Gastroesophageal sphincter (tissue), 4 donors: ENCODE measurements around the gene DSPP. TPM values are rescaled to one million over a fixed set of nuclear protein-coding genes. Genes with fewer than 3 reads are reported as not detected.
A peak's percentile ranks its signal among the peaks of the same experiment; 100 is the strongest.

Source experiments
- ATAC-seq: fragments of 150-250 bp; one replicate; pipeline ENCODE4 v1.9.1; 2016; ENCODE audit warnings: mild to moderate bottlenecking, moderate library complexity
- H3K27ac ChIP-seq, 4 donors: fragments of 200-600 bp; sonication (generic) in 3 of 4; 1 replicate in 3 of 4; 2 replicates in 1 of 4; pipeline ENCODE4 v1.5.1; 2016 to 2019
- H3K27me3 ChIP-seq: fragments of 200-600 bp; sonication (generic); one replicate; pipeline ENCODE4 v1.5.1; 2019
- H3K36me3 ChIP-seq, 2 donors: fragments of 200-600 bp; sonication (generic); one replicate each; pipeline ENCODE4 v1.5.1; 2019; ENCODE audit warnings: control low read depth in 1 of 2
- H3K4me1 ChIP-seq, 3 donors: fragments of 200-600 bp; sonication (generic); 1 replicate in 2 of 3; 2 replicates in 1 of 3; pipeline ENCODE4 v1.5.1; 2016 to 2019; ENCODE audit warnings: control low read depth in 2 of 3
- H3K4me3 ChIP-seq, 2 donors: fragments of 200-600 bp; sonication (generic); one replicate each; pipeline ENCODE4 v1.5.1; 2019; ENCODE audit warnings: mild to moderate bottlenecking in 1 of 2, moderate library complexity in 1 of 2
- H3K9me3 ChIP-seq, 3 donors: fragments of 200-600 bp; sonication (generic); one replicate each; pipeline ENCODE4 v1.5.1; 2017 to 2019; ENCODE audit warnings: control low read depth in 2 of 3
- CTCF ChIP-seq, 4 experiments: fragments of 200-600 bp in 2 of 4; fragments of 450-650 bp in 2 of 4; sonication (generic) in 1 of 4; IDR thresholded peaks; one replicate each; pipeline ENCODE4 v1.5.1; 2017 to 2019; ENCODE audit warnings: antibody characterized with exemption in 4 of 4, mild to moderate bottlenecking in 2 of 4, moderate library complexity in 2 of 4
- EP300 ChIP-seq: sonication (generic); formaldehyde crosslinking; IDR thresholded peaks from one replicate; pipeline ENCODE4 v1.6.1; 2017; ENCODE audit warnings: antibody characterized with exemption, mild to moderate bottlenecking
- POLR2A ChIP-seq, 2 donors: fragments of 450-650 bp; IDR thresholded peaks; one replicate each; pipeline ENCODE4 v1.6.1; 2017; ENCODE audit warnings: antibody characterized with exemption in 2 of 2, mild to moderate bottlenecking in 2 of 2, moderate library complexity in 1 of 2
- POLR2AphosphoS5 ChIP-seq: sonication (generic); formaldehyde crosslinking; IDR thresholded peaks from one replicate; pipeline ENCODE4 v1.6.1; 2017; ENCODE audit warnings: antibody characterized with exemption
- WGBS, 2 donors: methylation state at CpG; one replicate each; pipeline ENCODE4 v1.1.5; 2018; ENCODE audit warnings: low coverage in 1 of 2; 5-methylcytosine and 5-hydroxymethylcytosine counted together
- total RNA-seq, 4 donors: library from RNA; depleted of rRNA; stranded (reverse); fragments of >200 nt; gene quantifications; one replicate each; pipeline ENCODE4 v1.1.0, GENCODE V29; 2016

DSPP gene
- total RNA-seq, 4 donors from 2014 or later: not detected

GRCh38 chr4:87654487-87655044 is 46.2 kb downstream of the DSPP start:
- no peak overlapping the region for H3K4me3 ChIP-seq
- no peak for ATAC-seq
- 71% methylated on average over 1 of the region's 1 CpG for WGBS, 2 donors
- H3K36me3 ChIP-seq: no peaks in the 10 kb centered on the region
- TF ChIP-seq CTCF (IDR thresholded peaks at IDR 0.05) (no peak), POLR2AphosphoS5 (no peak), POLR2A (IDR thresholded peaks at IDR 0.05) (no peak), EP300 (no peak)
- no peaks in the 10 kb centered on the region for H3K27me3 ChIP-seq
- peaks cover 0 to 6% (median 2%) of the 10 kb centered on the region in 3 donors for H3K4me1 ChIP-seq
- no peaks in the 10 kb centered on the region for H3K9me3 ChIP-seq
- no peak overlapping the region for H3K27ac ChIP-seq

DNA sequence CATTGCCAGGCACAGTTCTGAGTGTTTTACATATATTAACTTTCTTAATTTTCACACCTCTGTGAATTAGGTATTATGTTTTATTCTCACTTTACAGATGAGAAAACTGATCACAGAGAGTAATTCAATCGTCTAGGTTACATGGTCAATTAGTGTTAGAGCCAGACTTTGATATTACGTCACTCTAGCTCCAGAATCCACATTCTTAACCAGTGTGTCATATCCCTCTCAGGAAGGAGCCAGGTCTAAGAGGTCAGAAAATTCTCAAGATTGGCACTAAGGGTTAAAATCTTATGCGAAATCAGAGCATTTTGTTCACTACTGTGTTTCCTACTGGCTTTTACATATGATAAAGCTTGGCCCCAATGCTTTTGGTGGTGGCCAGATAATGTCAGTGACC is 49.2 kb downstream of the DSPP start:
- TF ChIP-seq POLR2AphosphoS5 (no peak), EP300 (no peak), CTCF (IDR thresholded peaks at IDR 0.05) (no peak), POLR2A (IDR thresholded peaks at IDR 0.05) (no peak)
- Histone ChIP-seq H3K4me3 (no peak overlapping the region), H3K4me1 (peaks cover 0 to 13% (median 2%) of the 10 kb centered on the region in 3 donors), H3K9me3 (no peaks in the 10 kb centered on the region), H3K36me3 (no peaks in the 10 kb centered on the region), H3K27ac (no peak overlapping the region), H3K27me3 (no peaks in the 10 kb centered on the region)
- no peak for ATAC-seq
- whole genome bisulfite sequencing, 2 donors: 61 to 100% methylated on average over 1 to 3 of the region's 3 CpGs

GRCh38 chr4:87659247-87659931 is 51.1 kb downstream of the DSPP start:
- Histone ChIP-seq H3K27ac (peak overlapping the region in 2 of 4 donors; percentile 4 to 14), H3K4me3 (no peak overlapping the region), H3K4me1 (peaks cover 0 to 13% (median 2%) of the 10 kb centered on the region in 3 donors), H3K36me3 (no peaks in the 10 kb centered on the region), H3K9me3 (no peaks in the 10 kb centered on the region), H3K27me3 (no peaks in the 10 kb centered on the region)
- no peak for ATAC-seq
- TF ChIP-seq EP300: no peak
- TF ChIP-seq CTCF (IDR thresholded peaks at IDR 0.05): no peak
- TF ChIP-seq POLR2A (IDR thresholded peaks at IDR 0.05): no peak
- WGBS, 2 donors: 35 to 44% methylated on average over 3 of the region's 3 CpGs

- 92 to 100% methylated on average over 1 to 7 of the region's 9 CpGs for WGBS, 2 donors
- H3K9me3 ChIP-seq: no peaks in the 10 kb centered on the region
- no peaks in the 10 kb centered on the region for H3K27me3 ChIP-seq
- no peak for ATAC-seq
- TF ChIP-seq EP300: no peak
- no peak for TF ChIP-seq POLR2AphosphoS5
- no peak for TF ChIP-seq POLR2A (IDR thresholded peaks at IDR 0.05)
- TF ChIP-seq CTCF (IDR thresholded peaks at IDR 0.05): no peak
- H3K4me1 ChIP-seq: peaks cover 0 to 13% (median 2%) of the 10 kb centered on the region in 3 donors
- no peaks in the 10 kb centered on the region for H3K36me3 ChIP-seq
- no peak overlapping the region for H3K27ac ChIP-seq
- no peak overlapping the region for H3K4me3 ChIP-seq
These were observed 54.5 kb downstream of the DSPP start for GRCh38 chr4:87662871-87663270.

Other genes starting within 250 kb of the DSPP start
- 10 to 100 TPM; 32.7 to 98.0 (median 65.4) TPM for gene HSD17B11, start 217.3 kb upstream of the DSPP start, total RNA-seq
- gene NUDT9, start 186.0 kb upstream of the DSPP start, total RNA-seq: 10 to 100 TPM; 19.3 to 26.7 (median 22.8) TPM
- gene SPARCL1, start 79.2 kb upstream of the DSPP start, total RNA-seq: 1,000 to 10,000 TPM; 1,558 to 2,335 (median 1,828) TPM
- not detected for gene DMP1, start 41.8 kb downstream of the DSPP start, total RNA-seq
- not detected for gene IBSP, start 191.0 kb downstream of the DSPP start, total RNA-seq
- not detected for gene MEPE, start 224.4 kb downstream of the DSPP start, total RNA-seq